Measurements from ENCODE around the gene SLC24A3. TPM values are rescaled to one million over a fixed set of nuclear protein-coding genes. Genes with fewer than 3 reads are reported as not detected.

The SLC24A3 gene
- total and polyA plus RNA-seq, 2 experiments from 2014 or later: 0.81 to 2.5 TPM

- no peak for TF ChIP-seq REST (IDR thresholded peaks at IDR 0.05; ENCODE audit: unreplicated experiment)
- TF ChIP-seq CTCF (conservative IDR thresholded peaks at IDR 0.05; ENCODE audit: low read depth in 2 of 2): no peak
- no peak for TF ChIP-seq STAT1 (IDR thresholded peaks at IDR 0.05; ENCODE audit: unreplicated experiment)
- TF ChIP-seq EZH2phosphoT487 (IDR thresholded peaks at IDR 0.05; ENCODE audit: unreplicated experiment): no peak
- TF ChIP-seq ZNF331 (CRISPR knock-in tag; IDR thresholded peaks at IDR 0.05; ENCODE audit: low read depth): no peak
- TF ChIP-seq JUNB (IDR thresholded peaks at IDR 0.05; ENCODE audit: unreplicated experiment): no peak
- TF ChIP-seq ZNF114 (CRISPR knock-in tag; IDR thresholded peaks at IDR 0.05): no peak
- TF ChIP-seq NANOG (IDR thresholded peaks at IDR 0.05; ENCODE audit: borderline replicate concordance): no peak
- no peak for TF ChIP-seq POLR2AphosphoS5 (IDR thresholded peaks at IDR 0.05; ENCODE audit: low read depth)
These were observed 431.6 kb downstream of the SLC24A3 start (continued) for GRCh38 chr20:19644085-19644484.

GRCh38 chr20:19646963-19647362, 434.5 kb downstream of the SLC24A3 start:
- no peak overlapping the region for H3K27ac Mint-ChIP-seq
- Histone ChIP-seq H3K4me1 (ENCODE audit: insufficient read depth) (no peaks in the 10 kb centered on the region), H3K4me2 (no peak overlapping the region), H3K79me2 (replicated peaks; ENCODE audit: insufficient read depth) (no peaks in the 10 kb centered on the region), H3K27me3 (ENCODE audit: insufficient read depth) (no peaks in the 10 kb centered on the region), H3K36me3 (ENCODE audit: insufficient read depth) (no peaks in the 10 kb centered on the region), H3K9me2 (ENCODE audit: insufficient read depth) (no peaks in the 10 kb centered on the region), H2AFZ (no peak overlapping the region), H4K20me1 (replicated peaks; ENCODE audit: insufficient read depth) (no peaks in the 10 kb centered on the region), H3F3A (replicated peaks; ENCODE audit: low read depth) (no peaks in the 10 kb centered on the region), H3K4me3 (no peak overlapping the region), H3K27ac (ENCODE audit: low read depth) (no peak overlapping the region)
- H3K27me3 Mint-ChIP-seq (ENCODE audit: insufficient read depth, low read depth, poor library complexity): peaks cover 2% of the 10 kb centered on the region
- H3K4me1 Mint-ChIP-seq: no peaks in the 10 kb centered on the region
- no peak overlapping the region for H3K4me3 Mint-ChIP-seq
- ATAC-seq: no peak
- H3K9me3 Mint-ChIP-seq: no peaks in the 10 kb centered on the region; the same call in 2 of the 3 replicates
- H3K36me3 Mint-ChIP-seq (ENCODE audit: low read depth): no peaks in the 10 kb centered on the region
- TF ChIP-seq JUNB (IDR thresholded peaks at IDR 0.05; ENCODE audit: unreplicated experiment) (no peak), ETS1 (IDR thresholded peaks at IDR 0.05) (no peak)
- no peak for DNase-seq (ENCODE audit: low spot score)
